Measurements from ENCODE around the gene SHISA3.

SHISA3 gene

DNA sequence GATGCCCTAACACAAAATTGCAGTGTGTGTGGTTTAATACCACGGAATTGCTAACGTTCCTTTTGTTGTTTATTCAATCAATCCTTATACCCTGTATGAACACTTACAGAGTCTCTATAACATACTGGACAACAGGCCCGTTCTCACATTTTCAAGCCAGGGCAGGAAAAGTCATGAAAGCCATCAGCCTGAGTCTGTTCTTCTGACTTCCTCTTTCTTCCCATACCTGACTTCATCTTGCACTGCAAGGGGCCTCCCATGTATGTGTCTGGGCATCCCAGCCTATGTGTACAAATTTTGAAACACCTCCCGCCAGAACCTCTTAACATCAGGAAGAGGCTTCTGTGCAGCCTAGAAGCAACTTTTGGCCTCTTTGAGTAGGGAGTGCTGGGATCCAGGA, 4.9 kb upstream of the SHISA3 start:
- no peak for DNase-seq

DNA sequence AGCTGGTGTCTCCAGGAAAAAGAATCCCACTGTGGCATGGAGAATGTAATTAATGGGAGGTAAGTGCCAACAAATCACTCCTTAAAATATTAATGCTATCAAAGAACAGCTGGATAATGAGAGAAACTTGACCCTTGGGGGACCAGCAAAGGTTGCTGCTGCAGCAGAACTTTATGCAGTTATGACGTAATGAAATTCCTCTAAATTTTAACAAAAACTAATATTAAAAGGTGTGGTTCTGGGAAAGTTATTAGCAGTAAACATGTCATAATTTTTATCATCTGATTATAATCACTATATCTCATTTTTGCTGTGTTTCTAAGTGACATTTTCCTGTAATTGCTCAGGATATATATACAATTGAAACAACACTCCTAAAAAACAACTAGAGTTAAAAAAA, 1.7 kb upstream of the SHISA3 start:
- DNase-seq, result no peak

DNA sequence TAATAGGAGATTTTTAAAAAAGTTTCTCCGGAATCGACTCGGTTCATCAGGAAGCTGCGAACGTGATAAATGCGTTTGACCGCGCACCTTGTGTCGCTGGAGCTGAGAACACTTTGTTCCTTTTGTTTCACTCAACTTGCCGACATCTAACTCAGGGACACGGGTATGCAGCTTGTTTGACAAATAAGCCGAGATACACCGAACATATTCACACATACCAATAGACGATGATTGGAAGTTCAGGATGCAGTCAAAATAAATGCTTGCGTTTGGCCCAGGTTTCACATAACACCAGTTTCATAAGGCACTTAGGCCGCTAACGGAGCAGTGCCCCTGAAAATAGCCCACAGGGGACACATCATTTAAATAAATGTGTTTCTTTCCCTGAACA, 932 bp upstream of the SHISA3 start:
- no peak for DNase-seq

DNA sequence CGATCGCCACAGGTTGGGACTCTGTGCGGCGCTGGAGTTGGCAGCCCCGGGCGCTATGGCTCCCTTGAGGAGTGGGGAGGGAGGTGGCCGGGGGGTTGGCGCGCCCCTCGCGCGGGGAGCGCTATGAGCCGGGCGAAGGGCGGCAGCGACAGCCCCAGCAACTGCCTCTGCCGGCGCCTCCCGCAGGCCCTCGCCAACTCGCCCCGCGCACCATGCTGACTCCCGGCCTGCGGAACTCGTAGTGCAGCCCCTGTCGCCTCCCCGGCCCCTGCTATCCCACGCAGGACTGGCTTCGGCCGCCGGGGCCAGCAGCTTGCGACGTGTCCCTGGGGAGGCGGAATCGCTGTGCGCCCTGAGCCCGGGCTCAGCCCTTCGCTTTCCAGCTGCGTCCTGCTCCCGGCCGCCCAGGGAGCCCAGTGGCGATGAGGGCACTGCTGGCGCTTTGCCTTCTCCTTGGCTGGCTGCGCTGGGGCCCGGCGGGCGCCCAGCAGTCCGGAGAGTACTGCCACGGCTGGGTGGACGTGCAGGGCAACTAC, 415 bp downstream of the SHISA3 start:
- DNase-seq, result peak in 3 of 4 experiments; percentile 4 to 33 (median 12)

DNA sequence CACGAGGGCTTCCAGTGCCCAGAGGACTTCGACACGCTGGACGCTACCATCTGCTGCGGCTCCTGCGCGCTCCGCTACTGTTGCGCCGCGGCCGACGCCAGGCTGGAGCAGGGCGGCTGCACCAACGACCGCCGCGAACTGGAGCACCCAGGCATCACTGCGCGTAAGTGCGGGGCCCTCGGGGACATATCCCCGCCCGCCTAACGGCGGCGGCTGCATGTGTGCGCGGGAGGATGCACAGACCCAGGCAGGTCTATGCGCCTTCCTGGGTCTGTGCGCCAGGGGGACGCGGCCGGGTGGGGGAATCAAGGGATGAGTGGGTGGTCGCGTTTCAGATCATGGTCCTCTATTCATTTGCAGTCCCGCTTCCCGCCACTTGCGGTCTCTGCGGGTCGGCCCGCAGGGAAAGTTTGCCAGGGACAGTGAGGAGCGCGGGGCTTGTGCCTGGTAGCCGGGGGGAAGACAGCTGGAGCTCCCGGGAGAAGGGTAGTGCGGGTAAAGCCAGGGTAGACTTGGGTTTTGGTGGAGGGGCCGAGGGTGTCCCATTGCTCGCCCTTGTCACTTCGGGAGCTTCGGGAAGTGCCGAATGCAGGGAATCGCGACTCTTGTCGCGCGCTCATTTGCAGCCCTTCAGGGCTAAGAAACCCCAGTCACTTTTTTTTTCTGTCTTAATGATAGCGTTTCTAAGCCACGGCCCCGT, 1.0 kb downstream of the SHISA3 start:
- DNase-seq, result no peak

DNA sequence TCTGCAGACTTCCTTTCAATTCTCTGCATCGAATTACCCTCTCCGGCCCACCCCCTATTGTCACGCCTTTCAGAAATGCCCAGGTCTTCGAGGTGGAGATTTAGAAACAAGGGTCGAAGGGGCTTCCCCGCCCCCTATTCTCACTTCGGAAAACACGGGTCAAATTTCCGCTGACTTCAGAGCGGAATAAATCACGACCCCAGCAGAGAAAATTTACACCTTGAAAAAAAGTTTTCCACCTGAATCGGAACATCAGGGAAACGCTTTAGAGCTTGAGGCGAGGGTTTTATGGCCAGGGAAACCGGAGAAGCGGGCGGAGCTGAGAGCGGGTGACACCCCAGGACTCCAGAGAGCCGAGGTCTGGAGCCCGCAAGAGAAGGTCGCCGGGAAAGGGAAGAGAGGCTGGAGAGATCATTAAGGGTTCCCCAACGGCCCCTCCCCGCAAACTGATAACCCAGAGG, 1.6 kb downstream of the SHISA3 start:
- no peak for DNase-seq

DNA sequence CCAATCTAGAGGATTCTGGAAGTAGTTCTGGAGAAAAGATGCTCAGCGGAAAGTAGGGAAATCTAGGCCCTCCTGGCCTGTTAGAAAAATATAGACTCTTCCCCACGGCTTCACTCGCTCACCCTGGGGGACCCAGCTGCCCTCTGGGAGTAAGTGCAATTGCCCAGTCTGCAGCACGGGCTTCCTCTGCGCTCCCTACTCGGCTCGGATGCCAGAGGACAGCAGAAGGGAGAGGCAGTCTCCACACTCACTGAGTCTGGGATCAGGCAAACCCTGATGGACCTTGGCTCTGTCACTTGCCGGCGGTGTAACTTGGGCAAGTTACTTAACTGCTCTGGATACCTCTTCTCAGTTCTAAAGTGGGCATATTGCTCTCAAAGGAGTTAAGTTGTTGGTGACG, 2.1 kb downstream of the SHISA3 start:
- no peak for DNase-seq

DNA sequence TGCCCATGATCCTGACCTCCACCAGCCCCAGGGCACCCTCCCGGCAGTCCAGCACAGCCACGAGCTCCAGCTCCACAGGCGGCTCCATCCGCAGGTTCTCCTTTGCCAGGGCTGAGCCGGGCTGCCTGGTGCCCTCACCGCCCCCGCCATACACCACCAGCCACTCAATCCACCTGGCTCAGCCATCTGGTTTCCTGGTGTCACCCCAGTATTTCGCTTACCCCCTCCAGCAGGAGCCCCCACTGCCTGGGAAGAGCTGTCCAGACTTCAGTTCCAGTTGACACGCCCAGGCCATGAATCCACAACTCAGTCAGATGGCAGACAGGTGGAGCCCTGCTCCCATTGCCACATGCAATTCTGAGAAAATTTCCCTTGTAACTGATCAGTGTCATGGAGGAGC, 3.9 kb downstream of the SHISA3 start:
- DNase-seq, result no peak

DNA sequence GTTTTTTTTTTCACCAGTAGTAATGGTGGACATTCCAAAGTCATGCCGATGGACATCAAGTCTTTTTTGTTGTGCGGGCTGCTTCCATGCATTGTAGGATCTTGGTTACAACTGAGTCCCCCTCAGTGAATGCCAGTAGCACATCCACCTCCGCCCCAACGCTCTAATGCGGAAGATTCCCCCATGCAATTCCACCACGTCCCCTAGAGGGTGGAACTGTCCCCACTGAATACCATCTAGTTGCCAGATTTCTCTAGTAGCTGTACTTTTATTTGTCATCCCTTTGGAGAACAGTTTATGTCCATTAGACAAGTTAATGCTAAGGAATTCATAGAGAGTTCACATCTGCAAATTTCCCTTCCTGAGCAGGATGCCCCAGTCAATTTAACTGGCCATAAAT, 6.7 kb downstream of the SHISA3 start:
- DNase-seq, result no peak

DNA sequence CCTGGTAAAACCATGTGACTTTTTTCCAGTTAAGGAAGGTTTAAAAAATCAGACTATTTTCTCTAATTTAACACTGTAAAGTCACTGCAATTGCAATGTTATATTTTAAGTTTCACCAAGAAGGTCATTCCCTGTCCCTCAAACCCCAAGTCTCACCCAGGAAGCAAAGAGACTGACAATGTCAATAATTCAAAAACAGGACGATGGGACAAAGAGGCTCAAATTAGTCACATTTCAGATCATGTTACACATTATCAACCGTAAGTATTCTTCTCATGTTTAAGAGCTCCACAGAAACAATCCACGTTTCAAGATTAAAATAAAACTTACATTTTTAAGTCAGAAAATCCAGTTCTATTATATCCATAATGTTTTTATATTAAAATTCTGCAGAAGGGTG, 13.2 kb downstream of the SHISA3 start:
- no peak for DNase-seq

DNA sequence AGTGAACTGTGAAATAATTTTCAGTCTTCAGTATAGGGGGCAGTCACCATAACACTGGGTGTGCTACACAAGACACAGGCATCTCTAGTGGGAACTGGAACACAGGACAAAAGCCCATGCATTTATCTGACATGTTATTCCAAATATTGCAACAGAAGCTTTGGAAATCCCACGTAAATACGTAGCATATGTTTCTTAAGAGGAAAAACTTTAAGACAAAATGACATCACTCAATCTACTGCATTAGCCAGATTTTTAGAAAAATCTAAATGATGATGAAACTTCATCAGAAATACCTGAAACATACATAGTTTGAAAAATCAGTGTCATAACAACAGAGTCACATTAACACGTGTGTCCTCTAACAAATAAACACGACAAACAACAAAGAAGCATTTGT, 14.5 kb downstream of the SHISA3 start:
- DNase-seq, result no peak

DNA sequence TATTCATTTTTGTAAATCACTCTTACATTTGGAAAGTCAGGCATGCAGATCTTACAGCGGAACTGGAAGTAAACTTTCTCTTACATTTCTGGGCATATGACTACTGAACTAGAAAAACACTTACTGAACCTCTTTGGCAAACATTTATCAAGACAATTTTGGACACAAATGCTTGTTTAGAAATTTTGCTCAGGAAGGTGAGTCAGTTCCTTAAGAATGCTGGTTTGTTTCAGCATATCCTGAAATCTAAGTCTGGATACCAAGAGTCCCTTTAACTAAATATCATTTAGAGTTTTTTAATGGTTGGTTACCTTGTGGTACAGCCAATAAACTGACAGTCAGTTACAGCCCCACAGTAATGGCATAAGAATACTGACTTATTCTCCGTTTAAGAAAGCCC, 15.0 kb downstream of the SHISA3 start:
- no peak for DNase-seq

DNA sequence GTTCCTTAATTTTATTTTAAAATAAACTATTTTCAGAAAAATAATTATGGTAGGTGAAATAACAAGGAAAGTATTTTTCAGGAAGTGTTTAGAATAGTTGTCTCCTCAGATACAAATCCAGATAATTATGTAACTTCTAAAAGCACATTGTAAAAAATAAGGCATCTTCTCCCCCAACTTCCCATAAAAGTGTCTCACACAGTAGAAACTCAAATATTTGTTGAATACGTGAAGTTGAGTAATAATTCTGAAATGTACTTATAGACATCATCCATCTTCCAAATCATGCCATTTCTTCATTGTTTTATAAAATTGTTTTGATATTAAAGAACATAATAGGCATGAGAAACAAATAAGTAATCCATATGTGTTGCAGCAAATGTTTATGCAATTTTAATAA, 18.0 kb downstream of the SHISA3 start:
- DNase-seq, result no peak

DNA sequence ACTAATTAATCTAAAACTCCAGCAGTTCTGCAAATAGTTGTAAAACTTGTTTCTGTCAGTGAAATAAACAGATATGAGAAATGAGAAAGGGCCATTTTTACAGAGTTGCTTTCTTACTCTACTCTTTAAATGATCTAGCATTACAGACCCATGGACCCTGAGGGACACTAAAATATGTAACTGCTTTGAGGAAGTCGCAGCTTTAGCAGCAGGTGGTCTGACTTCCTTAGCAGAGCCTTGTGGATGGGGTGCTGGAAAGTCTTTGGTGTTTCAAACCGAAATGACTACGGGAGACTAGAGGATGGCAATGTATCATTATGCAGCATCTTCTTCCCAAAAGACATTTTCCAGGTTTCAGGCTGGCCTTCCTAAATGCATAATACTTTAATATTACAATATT, 18.7 kb downstream of the SHISA3 start:
- DNase-seq, result no peak

DNA sequence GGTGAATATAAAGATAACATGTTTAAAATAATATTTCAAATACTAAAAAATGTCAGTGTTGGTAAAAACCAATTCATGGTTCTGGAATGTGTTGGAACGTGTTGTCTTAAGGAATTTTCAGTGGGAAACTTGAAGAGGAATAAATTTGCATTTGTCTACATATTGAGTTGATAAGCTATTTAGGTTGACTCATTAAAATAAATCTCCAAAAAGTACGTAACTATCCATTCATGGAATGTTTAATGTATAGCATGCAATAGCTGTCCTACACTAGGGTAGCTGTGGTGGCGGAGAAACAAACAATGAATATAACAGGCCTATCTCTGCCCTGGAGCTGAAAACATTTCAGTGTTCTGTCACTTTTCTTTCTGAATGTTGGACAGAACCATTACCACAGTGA, 20.3 kb downstream of the SHISA3 start:
- DNase-seq, result no peak

DNA sequence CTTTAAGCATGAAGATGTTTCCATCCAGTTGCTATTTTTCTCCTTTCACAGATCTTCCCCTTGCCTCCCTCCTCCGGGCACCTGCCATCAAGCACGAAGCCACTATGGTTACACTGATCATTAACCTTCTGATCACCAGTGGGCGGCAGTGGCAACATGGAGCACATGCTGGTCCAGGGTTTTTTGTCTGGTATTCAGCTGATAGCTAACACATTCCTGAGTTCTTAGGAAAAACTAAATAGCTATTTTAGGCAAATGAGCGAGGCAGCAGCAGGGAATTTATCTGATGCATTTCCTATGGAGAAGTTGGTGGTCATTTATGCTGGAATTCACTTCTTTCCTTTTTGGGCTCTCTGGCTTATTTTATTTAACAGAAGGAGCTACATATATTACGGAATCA, 22.9 kb downstream of the SHISA3 start:
- DNase-seq, result no peak

DNA sequence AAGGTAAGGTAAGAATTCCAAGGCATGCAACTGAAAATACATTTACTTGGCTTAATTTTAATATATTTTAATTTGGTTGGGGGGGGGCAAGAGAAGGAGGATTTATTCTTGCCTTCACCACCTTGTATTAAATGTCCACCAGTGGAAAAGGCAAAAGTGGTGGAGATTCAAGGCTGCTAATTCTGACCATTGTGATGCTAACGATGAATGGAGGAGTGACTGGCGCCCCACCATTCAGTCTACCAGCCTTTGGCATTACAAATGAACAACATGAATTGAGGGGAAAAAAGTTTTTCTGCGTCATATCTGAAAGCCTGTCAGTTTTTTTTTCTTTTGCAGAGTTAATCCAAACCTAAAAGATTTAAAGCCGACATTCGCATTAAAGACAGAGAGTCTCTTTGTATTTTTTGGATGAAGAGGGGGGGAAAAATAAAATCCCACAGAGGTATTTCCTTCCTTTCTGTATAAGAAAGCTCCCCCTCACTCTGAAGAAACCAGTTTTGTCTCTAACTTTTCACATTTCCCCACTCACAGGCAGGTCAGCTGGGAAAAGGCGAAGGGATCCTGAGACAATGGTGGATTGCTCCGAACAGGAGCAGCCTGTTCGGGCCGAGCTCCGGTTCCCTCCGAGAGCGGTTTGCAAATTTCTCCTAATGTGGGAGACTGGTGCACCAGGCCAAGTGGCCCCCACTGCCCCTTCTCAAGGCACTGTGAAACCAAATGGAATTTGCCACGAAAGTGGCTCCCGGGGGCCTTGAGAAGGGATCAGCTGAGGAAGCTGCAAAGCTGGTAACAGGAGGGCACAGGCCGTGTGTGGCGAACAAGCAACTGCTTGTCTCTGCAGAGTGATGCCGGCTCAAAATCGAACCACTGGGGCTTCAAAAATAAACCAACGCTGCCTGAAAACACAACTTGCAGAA, 28.1 kb downstream of the SHISA3 start:
- no peak for DNase-seq

DNA sequence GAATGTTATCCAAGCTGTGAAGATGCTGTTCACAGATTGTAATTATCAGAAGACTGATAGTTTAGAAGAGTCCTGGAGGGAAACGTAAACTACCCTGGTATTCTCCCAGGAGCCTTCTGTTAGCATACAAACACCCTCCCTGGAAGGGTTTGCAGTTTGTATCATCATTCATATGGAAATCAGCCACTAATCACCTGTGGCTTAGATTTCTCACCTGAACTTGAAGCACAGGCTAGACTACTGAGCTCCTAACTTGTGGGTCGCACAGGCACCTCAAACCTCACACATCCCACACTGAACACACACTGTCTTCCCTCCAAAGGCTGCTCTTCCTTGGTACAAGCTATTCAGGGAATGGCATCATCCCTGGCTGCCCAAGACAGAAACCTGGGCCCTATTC, 30.7 kb downstream of the SHISA3 start:
- no peak for DNase-seq

DNA sequence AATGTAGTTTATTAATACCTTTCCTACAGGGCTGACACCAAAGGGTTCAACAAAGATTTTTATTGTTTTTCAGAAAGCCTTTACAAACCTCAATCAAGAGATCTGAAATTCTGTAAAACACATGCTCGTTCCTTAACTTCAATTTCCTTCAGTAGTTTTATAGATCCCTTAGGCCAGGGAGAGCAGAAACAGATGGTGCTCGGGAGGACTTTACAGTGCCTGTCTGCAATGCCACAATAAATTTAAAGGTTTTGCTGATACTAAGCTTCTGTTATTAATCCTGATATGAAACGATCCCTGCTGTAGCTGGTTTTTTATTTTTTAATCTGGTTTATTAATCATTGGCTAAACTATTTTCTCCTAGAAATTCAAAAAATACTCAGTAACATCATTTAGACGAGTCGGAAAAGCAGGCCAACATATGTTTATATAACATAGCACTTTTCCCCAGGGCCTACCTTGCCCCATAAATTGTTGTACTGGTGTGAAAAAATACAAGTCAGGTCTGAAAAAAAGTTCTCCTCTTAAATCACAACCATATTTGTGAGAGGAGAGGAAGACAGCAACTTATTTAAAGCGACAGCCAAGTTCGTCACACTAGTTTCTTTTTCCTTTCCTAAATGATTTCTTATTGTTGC, 39.8 kb downstream of the SHISA3 start:
- DNase-seq, result no peak

DNA sequence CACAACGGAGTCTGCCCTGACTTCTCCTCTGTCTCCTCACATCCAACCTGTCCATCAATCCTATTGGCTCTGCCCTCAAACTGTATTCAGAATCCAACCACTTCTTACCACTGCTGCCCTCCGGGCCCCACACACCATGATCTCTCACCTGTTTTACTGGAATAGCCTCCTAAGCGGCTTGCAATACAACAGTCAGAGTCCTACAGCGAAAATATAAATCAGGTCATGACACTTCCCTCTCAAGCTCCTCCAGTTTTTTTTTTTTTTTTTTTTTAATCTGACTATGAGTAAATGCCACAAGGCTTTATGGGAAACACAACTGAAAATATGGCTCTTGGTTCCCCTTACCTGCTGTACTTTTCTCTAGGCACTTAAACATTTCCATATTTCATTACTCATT, 42.8 kb downstream of the SHISA3 start:
- DNase-seq, result no peak

DNA sequence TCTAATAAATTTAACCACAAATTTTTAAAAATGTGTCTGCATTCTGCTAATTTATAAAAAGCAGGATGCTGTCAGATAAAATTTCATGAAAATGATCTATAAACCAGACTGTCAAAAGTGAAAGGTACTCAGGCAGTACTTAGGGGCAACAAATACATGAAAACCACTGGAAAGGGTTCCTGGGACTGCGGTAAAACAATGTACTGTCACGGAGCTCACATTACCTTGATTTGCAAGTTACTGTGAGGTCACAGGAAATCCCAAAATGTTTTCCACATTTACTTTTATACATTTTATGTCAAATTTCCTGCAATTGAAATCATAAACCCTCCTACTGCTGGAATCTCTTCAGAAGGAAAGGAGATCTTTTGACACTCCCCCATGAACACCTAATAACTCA, 45.3 kb downstream of the SHISA3 start:
- DNase-seq, result no peak

DNA sequence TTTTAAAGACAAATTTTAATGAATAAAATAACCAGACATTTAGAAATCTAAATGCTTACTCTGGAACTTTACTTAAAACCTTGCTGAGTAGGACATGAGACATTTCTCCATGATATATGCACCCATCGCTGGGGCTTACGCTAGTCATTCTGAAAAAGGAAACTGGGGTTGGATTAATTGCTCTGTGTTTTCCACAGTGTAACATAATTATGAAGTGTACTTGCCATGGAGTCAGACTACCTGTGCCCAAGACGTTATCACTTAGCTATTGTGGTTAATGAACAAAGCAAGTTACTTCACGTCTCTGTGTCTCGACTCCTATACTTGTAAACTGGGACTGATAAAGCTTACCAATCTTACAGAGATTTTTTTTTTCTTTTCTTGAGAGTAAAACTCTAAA, 47.8 kb downstream of the SHISA3 start:
- DNase-seq, result no peak

DNA sequence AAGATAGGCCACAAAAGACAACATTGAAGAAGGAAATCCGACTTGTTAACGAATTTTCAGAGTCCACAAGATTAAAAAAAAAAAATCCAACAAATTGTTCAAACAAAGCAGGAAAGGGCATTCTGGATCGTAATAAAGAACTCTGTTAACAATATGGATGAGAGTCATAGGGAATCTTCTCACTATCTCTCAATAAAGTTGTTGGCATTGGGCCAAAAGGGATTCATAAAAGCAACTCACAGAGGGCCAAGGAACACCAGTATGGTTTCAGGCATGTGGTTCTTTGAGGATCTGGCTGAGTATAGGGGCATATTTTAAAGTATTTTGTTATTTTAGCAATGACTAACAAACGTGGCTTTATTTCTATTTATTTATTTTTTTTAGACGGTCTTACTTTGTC, 49.5 kb downstream of the SHISA3 start:
- DNase-seq, result no peak

Measured in suppressor macrophage (primary cell).